SU-DHL-6 (cell line): Measurements from ENCODE around the gene ZBTB16.

ENCODE experiments used
- H2AFZ ChIP-seq: fragments of 200-600 bp; sonication (generic); 2 replicates; pipeline ENCODE4 v1.6.1; 2014; ENCODE audit warnings: low read depth, mild to moderate bottlenecking, moderate library complexity, mixed read lengths, antibody characterized with exemption, low read length; ENCODE audit not compliant: severe bottlenecking
- H3F3A ChIP-seq: fragments of 200-600 bp; shearing (Covaris generic); 2 replicates; pipeline ENCODE4 v1.6.0; 2016; ENCODE audit warnings: antibody characterized with exemption, mild to moderate bottlenecking; ENCODE audit not compliant: insufficient read depth
- H3K27ac ChIP-seq: fragments of 200-600 bp; sonication (generic); 2 replicates; pipeline ENCODE4 v1.5.1; 2016; ENCODE audit warnings: low read depth, mild to moderate bottlenecking, low read length, moderate library complexity, mixed read lengths
- H3K27me3 ChIP-seq: fragments of 200-600 bp; sonication (generic), shearing (Covaris generic); 2 replicates; pipeline ENCODE4 v1.6.0; 2014; ENCODE audit warnings: mild to moderate bottlenecking, low read length
- H3K36me3 ChIP-seq: fragments of 200-600 bp; sonication (generic); 2 replicates; pipeline ENCODE4 v1.6.1; 2014; ENCODE audit warnings: mild to moderate bottlenecking, low read length, mixed read lengths
- H3K4me2 ChIP-seq: fragments of 300-600, 200-600 bp; shearing (Covaris generic), sonication (generic); 2 replicates; pipeline ENCODE4 v1.6.0; 2014; ENCODE audit warnings: low read length, low read depth, mild to moderate bottlenecking; ENCODE audit not compliant: poor library complexity, severe bottlenecking
- H3K4me3 ChIP-seq: fragments of 200-600 bp; sonication (generic); 2 replicates; pipeline ENCODE4 v1.5.1; 2014; ENCODE audit warnings: antibody characterized with exemption, low read length, mild to moderate bottlenecking, mixed read lengths; ENCODE audit not compliant: insufficient read depth, poor library complexity, severe bottlenecking
- H3K79me2 ChIP-seq: fragments of 200-600 bp; sonication (generic); 2 replicates; pipeline ENCODE4 v1.6.1; 2014; ENCODE audit warnings: mild to moderate bottlenecking, low read length, moderate library complexity; ENCODE audit not compliant: insufficient read depth
- H3K9ac ChIP-seq: fragments of 200-600 bp; sonication (generic); 2 replicates; pipeline ENCODE4 v1.7.0; 2014; ENCODE audit warnings: mild to moderate bottlenecking, low read length
- H3K9me2 ChIP-seq: fragments of 200-600 bp; sonication (generic); replicated peaks from 2 replicates; pipeline ENCODE4 v1.6.1; 2014; ENCODE audit warnings: low read length; ENCODE audit not compliant: insufficient read depth
- H3K9me3 ChIP-seq: fragments of 200-600 bp; sonication (generic); 2 replicates; pipeline ENCODE4 v1.6.1; 2014; ENCODE audit warnings: low read length, mixed read lengths; ENCODE audit not compliant: insufficient read depth
- H4K20me1 ChIP-seq: fragments of 200-600 bp; sonication (generic); 2 replicates; pipeline ENCODE4 v1.6.1; 2014; ENCODE audit warnings: low read depth, mild to moderate bottlenecking, antibody characterized with exemption, low read length, moderate library complexity, mixed read lengths
- EZH2phosphoT487 ChIP-seq: fragments of 200-600 bp; sonication (generic), shearing (Covaris generic); conservative IDR thresholded peaks from 2 replicates; pipeline ENCODE4 v1.6.1; 2018; ENCODE audit warnings: mild to moderate bottlenecking, antibody characterized with exemption, low read length, moderate library complexity, mixed read lengths
- TF ChIP-seq, protein P1 (sequence below): fragments of 200-600 bp; sonication (generic); IDR thresholded peaks from one replicate; pipeline ENCODE4 v1.5.1; 2017; ENCODE audit warnings: antibody characterized with exemption, mild to moderate bottlenecking, low read length, moderate library complexity; ENCODE audit not compliant: insufficient read depth, poor library complexity, severe bottlenecking

Gene ZBTB16

DNA sequence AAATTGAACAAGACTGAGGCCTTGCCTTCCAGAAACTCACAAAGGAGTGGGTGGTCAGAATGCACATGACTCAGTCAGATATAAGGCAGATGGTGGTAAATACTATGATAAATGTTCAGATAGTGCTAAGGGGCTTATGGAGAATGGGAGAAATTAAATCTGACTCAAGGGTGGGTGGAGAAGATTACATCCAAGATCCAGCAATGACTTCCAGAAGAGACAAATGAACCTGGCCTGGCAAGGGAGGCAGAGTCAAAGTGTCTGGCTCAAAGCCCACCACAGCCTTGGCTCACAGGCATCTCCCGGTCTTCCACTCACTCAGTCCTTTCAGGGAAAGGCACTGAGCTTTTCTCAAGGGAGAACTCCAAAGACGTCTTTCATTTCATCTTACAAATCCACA, 6.1 kb upstream of the ZBTB16 start:
- Histone ChIP-seq H2AFZ (no peak overlapping the region), H3K79me2 (no peaks in the 10 kb centered on the region), H3F3A (no peaks in the 10 kb centered on the region), H4K20me1 (no peaks in the 10 kb centered on the region), H3K9ac (no peak overlapping the region), H3K4me3 (no peak overlapping the region), H3K27me3 (no peaks in the 10 kb centered on the region), H3K9me3 (no peaks in the 10 kb centered on the region), H3K4me2 (no peak overlapping the region), H3K27ac (no peak overlapping the region), H3K9me2 (no peaks in the 10 kb centered on the region), H3K36me3 (no peaks in the 10 kb centered on the region)
- TF ChIP-seq, protein P1, sequence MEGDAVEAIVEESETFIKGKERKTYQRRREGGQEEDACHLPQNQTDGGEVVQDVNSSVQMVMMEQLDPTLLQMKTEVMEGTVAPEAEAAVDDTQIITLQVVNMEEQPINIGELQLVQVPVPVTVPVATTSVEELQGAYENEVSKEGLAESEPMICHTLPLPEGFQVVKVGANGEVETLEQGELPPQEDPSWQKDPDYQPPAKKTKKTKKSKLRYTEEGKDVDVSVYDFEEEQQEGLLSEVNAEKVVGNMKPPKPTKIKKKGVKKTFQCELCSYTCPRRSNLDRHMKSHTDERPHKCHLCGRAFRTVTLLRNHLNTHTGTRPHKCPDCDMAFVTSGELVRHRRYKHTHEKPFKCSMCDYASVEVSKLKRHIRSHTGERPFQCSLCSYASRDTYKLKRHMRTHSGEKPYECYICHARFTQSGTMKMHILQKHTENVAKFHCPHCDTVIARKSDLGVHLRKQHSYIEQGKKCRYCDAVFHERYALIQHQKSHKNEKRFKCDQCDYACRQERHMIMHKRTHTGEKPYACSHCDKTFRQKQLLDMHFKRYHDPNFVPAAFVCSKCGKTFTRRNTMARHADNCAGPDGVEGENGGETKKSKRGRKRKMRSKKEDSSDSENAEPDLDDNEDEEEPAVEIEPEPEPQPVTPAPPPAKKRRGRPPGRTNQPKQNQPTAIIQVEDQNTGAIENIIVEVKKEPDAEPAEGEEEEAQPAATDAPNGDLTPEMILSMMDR = no peak
- TF ChIP-seq EZH2phosphoT487 = no peak

DNA sequence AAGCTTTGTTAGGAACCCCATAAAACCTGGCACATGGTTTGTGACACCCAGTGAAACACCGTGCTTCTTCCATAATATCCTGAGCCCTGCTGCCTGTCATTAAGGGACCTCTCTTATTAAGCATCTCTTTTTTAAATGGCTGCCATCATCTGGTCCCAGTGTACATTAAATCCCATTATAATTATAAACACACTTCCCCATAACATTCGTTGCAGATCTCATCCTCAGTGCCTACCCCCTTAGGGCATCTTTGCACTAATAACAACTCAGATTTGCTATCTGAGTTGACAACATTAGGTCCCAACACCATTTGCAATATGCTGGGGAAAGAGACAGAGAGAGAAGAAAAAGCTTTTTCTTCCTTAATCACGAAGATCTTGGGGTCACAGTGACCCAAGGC, 4.7 kb upstream of the ZBTB16 start:
- Histone ChIP-seq H3K36me3 (no peaks in the 10 kb centered on the region), H3K4me2 (no peak overlapping the region), H4K20me1 (no peaks in the 10 kb centered on the region), H3K79me2 (no peaks in the 10 kb centered on the region), H3K9ac (no peak overlapping the region), H3K27ac (no peak overlapping the region), H3K9me2 (no peaks in the 10 kb centered on the region), H3F3A (no peaks in the 10 kb centered on the region), H2AFZ (no peak overlapping the region), H3K27me3 (no peaks in the 10 kb centered on the region), H3K4me3 (no peak overlapping the region), H3K9me3 (no peaks in the 10 kb centered on the region)
- no peak for TF ChIP-seq EZH2phosphoT487
- TF ChIP-seq, protein P1 = no peak

DNA sequence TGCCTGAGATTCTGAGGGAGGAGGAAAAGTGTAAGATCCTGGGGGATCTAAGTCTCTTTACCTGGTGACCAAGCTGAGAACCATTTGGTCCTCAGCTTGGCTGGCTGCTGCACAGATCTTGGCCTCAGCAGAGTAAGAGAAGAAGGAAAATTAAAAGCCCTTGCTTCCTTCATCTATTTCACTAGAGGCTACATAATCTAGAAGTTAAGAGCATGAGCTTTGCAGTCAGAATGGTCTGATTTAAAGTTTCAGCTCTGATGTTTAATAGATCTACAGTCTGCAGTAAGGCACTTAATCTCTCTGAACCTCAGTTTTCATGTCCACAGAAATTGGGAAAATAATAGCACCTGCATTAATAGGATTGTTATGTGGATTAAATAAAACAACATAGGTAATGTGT, 3.1 kb upstream of the ZBTB16 start:
- no peaks in the 10 kb centered on the region for H4K20me1 ChIP-seq
- no peak overlapping the region for H3K4me3 ChIP-seq
- H3K27me3 ChIP-seq = no peaks in the 10 kb centered on the region
- no peak for TF ChIP-seq EZH2phosphoT487
- TF ChIP-seq, protein P1 = no peak
- no peaks in the 10 kb centered on the region for H3K79me2 ChIP-seq
- H3K9me3 ChIP-seq = no peaks in the 10 kb centered on the region
- H3K9me2 ChIP-seq = no peaks in the 10 kb centered on the region
- H3K9ac ChIP-seq = no peak overlapping the region
- H3K36me3 ChIP-seq = no peaks in the 10 kb centered on the region
- no peak overlapping the region for H2AFZ ChIP-seq
- no peak overlapping the region for H3K4me2 ChIP-seq
- no peaks in the 10 kb centered on the region for H3F3A ChIP-seq
- H3K27ac ChIP-seq = no peak overlapping the region
